ENCODE data around the gene ITFG1. TPM values are rescaled to one million over a fixed set of nuclear protein-coding genes. Genes with fewer than 3 reads are reported as not detected.

The ITFG1 gene
- total and polyA plus RNA-seq, 2 of the 8 experiments (the other 6 are each of a cell fraction or from before 2014, with no cell fraction given): 13.8 to 22.2 TPM

DNA sequence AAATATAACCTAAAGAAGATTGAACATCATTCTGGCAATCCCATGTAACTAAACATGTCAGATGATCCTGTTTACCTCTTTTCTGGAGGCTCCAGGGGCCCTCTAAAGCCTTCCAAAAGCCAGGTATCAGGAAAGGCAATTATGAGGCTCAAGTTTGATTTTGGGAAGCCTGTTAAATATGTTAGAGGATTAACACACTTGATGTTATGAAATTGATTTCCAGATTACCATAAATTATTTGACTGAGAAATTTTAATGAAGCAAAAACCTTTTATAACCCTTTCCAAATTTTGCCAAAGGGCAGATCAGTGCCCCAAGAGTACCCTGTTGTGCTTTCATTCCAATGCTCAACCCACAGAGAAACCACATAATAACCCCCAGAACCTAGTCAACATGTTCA, 29.6 kb upstream of the ITFG1 start:
- Histone ChIP-seq H2BK120ac (replicated peaks; ENCODE audit: low read depth, low read length) (no peak overlapping the region), H3K27ac (ENCODE audit: low read depth, low read length) (no peak overlapping the region), H3K4me1 (replicated peaks in 1 of 4; ENCODE audit: control insufficient read depth in 3 of 4, insufficient read depth in 4 of 4, low read length in 3 of 4) (peaks cover 0 to 7% (median 4%) of the 10 kb centered on the region in 4 experiments; a peak in 4 of 7 replicates), H3K23me2 (ENCODE audit: low read depth, low read length) (no peaks in the 10 kb centered on the region), H2BK5ac (ENCODE audit: low read depth, low read length) (no peak overlapping the region), H2BK15ac (ENCODE audit: low read length) (no peak overlapping the region), H3K4me2 (ENCODE audit: insufficient read depth in 1 of 2, low read depth in 2 of 2, low read length in 2 of 2) (no peak overlapping the region), H3K4me3 (ENCODE audit: extremely low read depth in 1 of 4, insufficient read depth in 2 of 4, low read depth in 3 of 4, low read length in 4 of 4) (no peak overlapping the region), H3K27me3 (replicated peaks in 1 of 4; ENCODE audit: control insufficient read depth in 3 of 4, extremely low read depth in 1 of 4, insufficient read depth in 3 of 4, low read length in 3 of 4) (no peaks in the 10 kb centered on the region), H3K79me2 (ENCODE audit: control insufficient read depth in 1 of 2, insufficient read depth in 2 of 2, low read length in 2 of 2) (no peaks in the 10 kb centered on the region; a peak in 1 of 4 replicates), H3K18ac (ENCODE audit: extremely low read depth, low read length) (no peak overlapping the region), H3K14ac (ENCODE audit: insufficient read length) (no peak overlapping the region), H3K56ac (replicated peaks; ENCODE audit: insufficient read length, low read depth, low read length) (no peak overlapping the region), H3K9ac (replicated peaks in 1 of 4; ENCODE audit: extremely low read depth in 1 of 4, low read depth in 3 of 4, low read length in 3 of 4) (no peak overlapping the region), H3K4ac (replicated peaks; ENCODE audit: insufficient read length, low read depth, low read length) (no peak overlapping the region), H2AK5ac (ENCODE audit: low read depth, low read length) (no peak overlapping the region), H3K79me1 (ENCODE audit: low read depth, low read length) (no peaks in the 10 kb centered on the region), H2AFZ (ENCODE audit: low read length) (no peak overlapping the region), H3K23ac (ENCODE audit: insufficient read length) (no peak overlapping the region), H4K5ac (ENCODE audit: insufficient read length, low read depth, low read length) (no peak overlapping the region), H3K36me3 (ENCODE audit: control insufficient read depth in 2 of 4, insufficient read depth in 4 of 4, low read length in 3 of 4) (peaks cover 0 to 7% (median 2%) of the 10 kb centered on the region in 4 experiments; a peak in 3 of 8 replicates), H4K91ac (replicated peaks; ENCODE audit: insufficient read length, low read length) (no peak overlapping the region), H2BK20ac (ENCODE audit: low read length) (no peak overlapping the region), H3K9me3 (ENCODE audit: insufficient read depth in 2 of 2, low read depth in 1 of 2, low read length in 1 of 2) (peaks cover 17 to 20% of the 10 kb centered on the region in 2 experiments), H4K8ac (ENCODE audit: extremely low read depth, insufficient read depth, low read length) (no peak overlapping the region), H2BK12ac (ENCODE audit: low read depth, low read length) (no peak overlapping the region), H4K20me1 (replicated peaks in 1 of 2; ENCODE audit: control insufficient read depth in 1 of 2, insufficient read depth in 2 of 2, low read length in 2 of 2) (no peaks in the 10 kb centered on the region)
- no peak for TF ChIP-seq RFX5 (IDR thresholded peaks at IDR 0.05; ENCODE audit: borderline replicate concordance, low read depth, low read length)
- TF ChIP-seq ZNF274 (IDR thresholded peaks at IDR 0.05; ENCODE audit: borderline replicate concordance, extremely low read depth, low read length): no peak
- no peak for TF ChIP-seq JUND (IDR thresholded peaks at IDR 0.05; ENCODE audit: low read length)
- TF ChIP-seq SRF (IDR thresholded peaks at IDR 0.05; ENCODE audit: low read depth, low read length): no peak
- no peak for TF ChIP-seq CBX8 (IDR thresholded peaks at IDR 0.05; ENCODE audit: borderline replicate concordance, low read depth, low read length)
- no peak for TF ChIP-seq TAF1 (IDR thresholded peaks at IDR 0.05; ENCODE audit: low read depth, low read length)
- no peak for TF ChIP-seq RBBP5 (IDR thresholded peaks at IDR 0.05; ENCODE audit: borderline replicate concordance, low read depth, low read length)
- TF ChIP-seq RAD21 (IDR thresholded peaks at IDR 0.05 in 1 of 2, conservative IDR thresholded peaks at IDR 0.05 in 1 of 2; ENCODE audit: low read depth in 2 of 2, low read length in 2 of 2): no peak
- TF ChIP-seq, protein P1, sequence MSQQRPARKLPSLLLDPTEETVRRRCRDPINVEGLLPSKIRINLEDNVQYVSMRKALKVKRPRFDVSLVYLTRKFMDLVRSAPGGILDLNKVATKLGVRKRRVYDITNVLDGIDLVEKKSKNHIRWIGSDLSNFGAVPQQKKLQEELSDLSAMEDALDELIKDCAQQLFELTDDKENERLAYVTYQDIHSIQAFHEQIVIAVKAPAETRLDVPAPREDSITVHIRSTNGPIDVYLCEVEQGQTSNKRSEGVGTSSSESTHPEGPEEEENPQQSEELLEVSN (IDR thresholded peaks at IDR 0.05): no peak
- no peak for TF ChIP-seq POU5F1 (IDR thresholded peaks at IDR 0.05; ENCODE audit: low read depth, low read length)
- DNase-seq (ENCODE audit: low read depth in 1 of 2, low spot score in 2 of 2) (no peak), FAIRE-seq (no peak)
- ChIA-PET CTCF (ENCODE audit: partially characterized antibody) (no interaction called here), POLR2A (ENCODE audit: partially characterized antibody) (no interaction called here)

Data from H1 (cell line).